SK-N-SH (cell line): Measurements from ENCODE around the gene CHCHD3. TPM values are rescaled to one million over a fixed set of nuclear protein-coding genes. Genes with fewer than 3 reads are reported as not detected.

Experiments
- CTCF ChIA-PET: fragments of 300-600, 350-600 bp; formaldehyde crosslinking; extraction: SDS; loops from one replicate; lab custom pipeline; 2021; lab: Yijun Ruan, JAX
- POLR2A ChIA-PET: fragments of 350-600 bp; sonication (Branson Sonifier 250); formaldehyde crosslinking; extraction: SDS; loops from one replicate; lab custom pipeline; 2020; ENCODE audit warnings: antibody characterized with exemption, inconsistent platforms; lab: Yijun Ruan, JAX
- DNase-seq: peaks from one replicate; pipeline ENCODE4 v3.0.0; 2012
- H2AFZ ChIP-seq: fragments of 200-600 bp; sonication (generic); 2 replicates; pipeline ENCODE4 v1.8.1; 2016; ENCODE audit warnings: antibody characterized with exemption, mild to moderate bottlenecking, low read depth
- H3F3A ChIP-seq: fragments of 200-600 bp; sonication (generic); replicated peaks from 2 replicates; pipeline ENCODE3; 2016; ENCODE audit warnings: antibody characterized with exemption, mild to moderate bottlenecking; ENCODE audit not compliant: insufficient read depth
- H3K27ac ChIP-seq, 2 experiments: fragments of 200-500 bp in 1 of 2; fragments of 200-600 bp in 1 of 2; sonication (Bioruptor generic) in 1 of 2; sonication (generic), shearing (Covaris generic) in 1 of 2; 2 replicates each; pipeline versions ENCODE4 v1.5.1 to v1.6.1; 2014 to 2016; ENCODE audit warnings: low read depth in 2 of 2, inconsistent platforms in 1 of 2, low read length in 1 of 2, mild to moderate bottlenecking in 1 of 2, mixed read lengths in 1 of 2
- H3K27me3 ChIP-seq: fragments of 200-600 bp; sonication (generic), shearing (Covaris generic); 2 replicates; pipeline ENCODE4 v1.6.1; 2016; ENCODE audit warnings: mixed run types; ENCODE audit not compliant: insufficient read depth
- H3K36me3 ChIP-seq, 2 experiments: fragments of 200-500 bp in 1 of 2; fragments of 200-600 bp in 1 of 2; sonication (Bioruptor generic) in 1 of 2; sonication (generic) in 1 of 2; replicated peaks in 1 of 2; 2 replicates each; pipeline versions ENCODE3 to v1.5.1; 2014 to 2016; ENCODE audit warnings: low read length in 1 of 2, mild to moderate bottlenecking in 1 of 2; ENCODE audit not compliant: insufficient read depth in 2 of 2, control insufficient read depth in 1 of 2
- H3K4me1 ChIP-seq, 2 experiments: fragments of 200-500 bp in 1 of 2; fragments of 200-600 bp in 1 of 2; sonication (Bioruptor generic) in 1 of 2; sonication (generic), shearing (Covaris generic) in 1 of 2; 2 replicates each; pipeline versions ENCODE4 v1.5.1 to v1.6.1; 2014 to 2016; ENCODE audit warnings: low read depth in 1 of 2, low read length in 1 of 2, mixed run types in 1 of 2; ENCODE audit not compliant: insufficient read depth in 2 of 2, control insufficient read depth in 1 of 2
- H3K4me2 ChIP-seq: fragments of 200-600 bp; sonication (generic), shearing (Covaris generic); 2 replicates; pipeline ENCODE4 v1.6.1; 2017; ENCODE audit warnings: mixed run types
- H3K4me3 ChIP-seq, 2 experiments: fragments of 200-500 bp in 1 of 2; fragments of 200-600 bp in 1 of 2; sonication (Bioruptor generic) in 1 of 2; sonication (generic), shearing (Covaris generic) in 1 of 2; 2 replicates each; pipeline versions ENCODE4 v1.5.1 to v1.8.1; 2014 to 2016; ENCODE audit warnings: low read depth in 2 of 2, inconsistent platforms in 1 of 2, low read length in 1 of 2, mild to moderate bottlenecking in 1 of 2, mixed read lengths in 1 of 2, moderate library complexity in 1 of 2
- H3K79me2 ChIP-seq: fragments of 200-600 bp; sonication (generic); 2 replicates; pipeline ENCODE4 v1.8.1; 2017; ENCODE audit warnings: mild to moderate bottlenecking; ENCODE audit not compliant: insufficient read depth
- H3K9ac ChIP-seq: fragments of 200-600 bp; sonication (generic); 2 replicates; pipeline ENCODE4 v1.6.1; 2017; ENCODE audit warnings: mixed run types
- H3K9me2 ChIP-seq: fragments of 200-600 bp; sonication (generic); 2 replicates; pipeline ENCODE4 v1.6.1; 2017; ENCODE audit warnings: mixed run types
- H3K9me3 ChIP-seq: fragments of 200-600 bp; sonication (generic); 2 replicates; pipeline ENCODE4 v1.6.1; 2017; ENCODE audit warnings: mixed run types, mild to moderate bottlenecking, moderate library complexity
- H4K20me1 ChIP-seq: fragments of 200-600 bp; sonication (generic); 2 replicates; pipeline ENCODE4 v1.6.1; 2017; ENCODE audit warnings: mild to moderate bottlenecking, mixed run types; ENCODE audit not compliant: insufficient read depth
- ELF1 ChIP-seq: IDR thresholded peaks from 2 replicates; pipeline ENCODE4 v1.4.0; 2012
- EP300 ChIP-seq, 2 experiments: IDR thresholded peaks; 2 replicates each; pipeline versions ENCODE4 v1.4.0 to v1.6.1; 2012; ENCODE audit warnings: borderline replicate concordance in 1 of 2, low read depth in 1 of 2, low read length in 1 of 2
- FOXJ3 ChIP-seq: sonication (generic); formaldehyde crosslinking; IDR thresholded peaks from 2 replicates; pipeline ENCODE4 v1.5.1; 2020; ENCODE audit warnings: mild to moderate bottlenecking, missing genetic modification reagents
- GATA2 ChIP-seq: sonication (generic); formaldehyde crosslinking; IDR thresholded peaks from 2 replicates; pipeline ENCODE4 v1.5.0; 2020; ENCODE audit warnings: mild to moderate bottlenecking, missing genetic modification reagents
- IRF3 ChIP-seq: fragments of 150-350 bp; IDR thresholded peaks from 2 replicates; pipeline ENCODE4 v1.6.1; 2016; ENCODE audit warnings: mild to moderate bottlenecking, low read depth, low read length
- MEF2A ChIP-seq: IDR thresholded peaks from 2 replicates; pipeline ENCODE4 v1.4.0; 2012; ENCODE audit warnings: low read depth, borderline replicate concordance
- PBX3 ChIP-seq: IDR thresholded peaks from 2 replicates; pipeline ENCODE4; 2012
- POLR2AphosphoS5 ChIP-seq: IDR thresholded peaks from 2 replicates; pipeline ENCODE4 v1.6.1; 2012; ENCODE audit warnings: low read depth, low read length
- RAD21 ChIP-seq: IDR thresholded peaks from 2 replicates; pipeline ENCODE4 v1.6.1; 2012; ENCODE audit warnings: mild to moderate bottlenecking, low read length
- REST ChIP-seq: IDR thresholded peaks from 2 replicates; pipeline ENCODE4 v1.6.1; 2012; ENCODE audit warnings: mild to moderate bottlenecking, low read depth, low read length, moderate library complexity
- RXRA ChIP-seq: IDR thresholded peaks from 2 replicates; pipeline ENCODE4 v1.4.0; 2012; ENCODE audit warnings: low read depth, mild to moderate bottlenecking, borderline replicate concordance
- TCF12 ChIP-seq: IDR thresholded peaks from 2 replicates; pipeline ENCODE4 v1.4.0; 2012
- TEAD4 ChIP-seq: IDR thresholded peaks from 2 replicates; pipeline ENCODE4 v1.4.0; 2012; ENCODE audit warnings: mild to moderate bottlenecking, borderline replicate concordance; ENCODE audit not compliant: insufficient read depth
- USF1 ChIP-seq: IDR thresholded peaks from 2 replicates; pipeline ENCODE4 v1.4.0; 2012; ENCODE audit warnings: low read depth, borderline replicate concordance
- WGBS: methylation state at CpG from one replicate; pipeline ENCODE4 v1.1.6; 2017; ENCODE audit warnings: low lambda C conversion rate; 5-methylcytosine and 5-hydroxymethylcytosine counted together
- polyA plus RNA-seq, 3 experiments: library from polyadenylated mRNA; depleted of rRNA; stranded (reverse); fragments of >200 nt; gene quantifications; 2 replicates each; pipeline ENCODE4 v1.2.3, GENCODE V29; 2012

The CHCHD3 gene
- polyA plus RNA-seq, 1 of the 3 experiments (the other 2 are of a cell fraction) = 97.1 TPM

- no peak for TF ChIP-seq USF1
- no peak for TF ChIP-seq RXRA
- no peak for TF ChIP-seq POLR2AphosphoS5
- no peak for TF ChIP-seq ELF1
- TF ChIP-seq TEAD4 = no peak
- no peak for TF ChIP-seq PBX3
- TF ChIP-seq MEF2A = no peak
- TF ChIP-seq REST = no peak
- TF ChIP-seq IRF3 = no peak
- no peak for TF ChIP-seq TCF12
- no peak for TF ChIP-seq RAD21
- no peak for TF ChIP-seq GATA2
- TF ChIP-seq FOXJ3 (CRISPR knock-in tag) = no peak
- no peak for TF ChIP-seq EP300 (IDR thresholded peaks at IDR 0.05; ENCODE audit: borderline replicate concordance in 1 of 2, low read depth in 1 of 2, low read length in 1 of 2)
- no peak overlapping the region for H3K27ac ChIP-seq
- H3K9me2 ChIP-seq = no peaks in the 10 kb centered on the region
- peaks cover 19% of the 10 kb centered on the region; the same call in 1 of the 2 replicates for H4K20me1 ChIP-seq
- H3K79me2 ChIP-seq = peaks cover 87% of the 10 kb centered on the region
- H2AFZ ChIP-seq = no peak overlapping the region
- CTCF ChIA-PET = no interaction called here
- peaks cover 3 to 5% of the 10 kb centered on the region in 2 experiments for H3K36me3 ChIP-seq
- H3K4me2 ChIP-seq = no peak overlapping the region
- no peaks in the 10 kb centered on the region for H3K27me3 ChIP-seq
- DNase-seq = no peak
- POLR2A ChIA-PET = no interaction called here
- H3F3A ChIP-seq = no peaks in the 10 kb centered on the region
- no peak overlapping the region for H3K9ac ChIP-seq
- H3K9me3 ChIP-seq = no peaks in the 10 kb centered on the region
- WGBS = 95% methylated on average over 1 of the region's 1 CpG
- no peak overlapping the region for H3K4me3 ChIP-seq
- peaks cover 4 to 25% of the 10 kb centered on the region in 2 experiments; a peak in 3 of 4 replicates for H3K4me1 ChIP-seq
Measured at GRCh38 chr7:132997505-132997904, 84.4 kb downstream of the CHCHD3 start.
